CD4-positive, alpha-beta T cell (primary cell): ENCODE measurements around the gene VPS37C. TPM values are rescaled to one million over a fixed set of nuclear protein-coding genes. Genes with fewer than 3 reads are reported as not detected.
A peak's percentile ranks its signal among the peaks of the same experiment; 100 is the strongest.

ENCODE experiments used
- ATAC-seq: fragments of 200-7000 bp; cut with Tn5 transposase; one replicate; pipeline ENCODE4 v1.10.0; 2022; ENCODE audit warnings: mild to moderate bottlenecking; ENCODE audit not compliant: poor library complexity
- CTCF ChIA-PET: fragments of 350-600 bp; sonication (Branson Sonifier 250); formaldehyde crosslinking; loops from one replicate; lab custom pipeline; 2021; ENCODE audit warnings: antibody characterized with exemption, inconsistent platforms; lab: Charles Lee
- POLR2A ChIA-PET: fragments of 350-600 bp; sonication (Branson Sonifier 250); formaldehyde crosslinking; loops from one replicate; lab custom pipeline; 2021; ENCODE audit warnings: antibody characterized with exemption, inconsistent platforms; lab: Charles Lee
- DNase-seq, 14 experiments: peaks; one replicate each; pipeline ENCODE4 v3.0.0-alpha.2; 2013 to 2020; ENCODE audit warnings: mixed read lengths in 2 of 14
- H3K27ac ChIP-seq, 2 donors: one replicate each; pipeline versions ENCODE4 v1.5.1 to v1.7.0; 2013; ENCODE audit warnings: low read length in 2 of 2, low read depth in 1 of 2, mild to moderate bottlenecking in 1 of 2
- H3K27me3 ChIP-seq, 2 experiments: 1 replicate in 1 of 2; 2 replicates in 1 of 2; pipeline versions ENCODE4 v1.6.1 to v1.7.0; 2013; ENCODE audit warnings: low read length in 2 of 2, control low read depth in 1 of 2, mild to moderate bottlenecking in 1 of 2, moderate library complexity in 1 of 2; ENCODE audit not compliant: insufficient read depth in 2 of 2, control insufficient read depth in 1 of 2
- H3K36me3 ChIP-seq: one replicate; pipeline ENCODE4 v1.6.1; 2013; ENCODE audit warnings: low read length, control low read depth; ENCODE audit not compliant: insufficient read depth
- H3K4me1 ChIP-seq: one replicate; pipeline ENCODE4 v1.6.1; 2013; ENCODE audit warnings: low read length, control low read depth; ENCODE audit not compliant: insufficient read depth
- H3K4me3 ChIP-seq: one replicate; pipeline ENCODE4 v1.5.1; 2013; ENCODE audit warnings: mild to moderate bottlenecking, low read length, moderate library complexity
- H3K9me3 ChIP-seq, 2 experiments: 1 replicate in 1 of 2; 2 replicates in 1 of 2; pipeline versions ENCODE4 v1.6.1 to v1.7.0; 2013; ENCODE audit warnings: low read length in 2 of 2, mild to moderate bottlenecking in 2 of 2, control low read depth in 1 of 2, moderate library complexity in 1 of 2; ENCODE audit not compliant: control insufficient read depth in 1 of 2, insufficient read depth in 1 of 2
- H3K27ac Mint-ChIP-seq: one replicate; pipeline ENCODE4 v1.8.0; 2020; ENCODE audit warnings: mixed read lengths
- H3K27me3 Mint-ChIP-seq: one replicate; pipeline ENCODE4 v1.8.0; 2021; ENCODE audit warnings: mixed read lengths
- H3K36me3 Mint-ChIP-seq: one replicate; pipeline ENCODE4 v1.8.0; 2021; ENCODE audit warnings: low read depth, mixed read lengths
- H3K4me1 Mint-ChIP-seq: one replicate; pipeline ENCODE4 v1.8.0; 2021; ENCODE audit warnings: low read depth, mixed read lengths
- H3K4me3 Mint-ChIP-seq: one replicate; pipeline ENCODE4 v1.8.0; 2020; ENCODE audit warnings: mild to moderate bottlenecking, mixed read lengths
- H3K9me3 Mint-ChIP-seq: one replicate; pipeline ENCODE4 v1.8.0; 2020; ENCODE audit warnings: mixed read lengths
- intact Hi-C, 2 experiments: fragments of 100-400 bp; cut with DNase I in 1 of 2; cut with micrococcal nuclease in 1 of 2; formaldehyde crosslinking; loops; one replicate each; pipeline versions ENCODE4 v1.15.1 to v1.9.0; 2023 to 2025; cut with DNase I, micrococcal nuclease
- total RNA-seq, 174 experiments: library from RNA in 2 of 174; stranded (reverse) in 2 of 174; gene quantifications; one replicate each; pipeline ENCODE4 v1.2.3 and lab custom pipeline; 2021 to 2026
- TF ChIP-seq, protein P1 (sequence below): fragments of 200-600 bp; IDR thresholded peaks from one replicate; pipeline ENCODE4 v1.8.0; 2022; ENCODE audit warnings: antibody characterized with exemption, mild to moderate bottlenecking

The VPS37C gene
- total RNA-seq, 2 experiments from 2014 or later, result 1.8 to 2.0 TPM

DNA sequence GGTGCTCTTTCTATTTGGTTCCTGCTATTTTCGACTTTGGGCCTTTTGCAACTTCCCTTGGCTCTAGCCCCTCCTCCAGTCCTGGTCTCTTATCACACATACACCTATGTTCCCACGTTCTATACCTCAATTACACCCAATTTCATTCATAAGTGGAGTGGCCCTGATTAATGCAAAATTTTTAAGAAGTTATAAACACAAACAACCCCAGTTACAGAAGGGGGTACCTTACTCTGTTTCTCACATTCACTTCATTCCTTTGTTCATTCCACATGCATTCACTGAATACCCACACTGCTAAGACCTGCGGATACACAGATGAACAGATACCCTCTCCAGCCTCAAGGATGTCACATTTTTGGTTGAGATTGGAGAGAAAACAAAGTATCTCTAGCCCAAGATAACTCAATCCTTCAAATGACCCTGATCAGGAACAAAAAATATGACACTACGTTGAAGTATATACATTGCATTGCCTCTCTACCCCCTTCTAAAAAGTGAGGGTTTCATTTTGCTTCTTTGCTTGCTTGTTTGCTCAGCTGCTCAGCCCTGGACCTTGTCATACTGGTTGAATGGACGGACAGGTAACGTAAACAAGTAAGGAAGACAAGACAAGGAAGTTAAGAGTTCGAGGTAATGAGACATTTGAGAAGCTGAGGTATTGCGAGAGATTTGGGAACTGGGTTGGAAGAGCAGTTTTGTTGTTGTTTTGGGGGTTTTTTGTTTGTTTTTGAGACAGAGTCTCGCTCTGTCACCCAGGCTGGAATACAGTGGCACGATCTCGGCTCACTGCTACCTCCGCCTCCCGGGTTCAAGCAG is 3.6 kb upstream of the VPS37C start:
- H3K27ac ChIP-seq, result no peak overlapping the region
- ChIA-PET POLR2A (no interaction called here), CTCF (no interaction called here)
- no peak overlapping the region for H3K4me3 ChIP-seq
- H3K9me3 ChIP-seq, result no peaks in the 10 kb centered on the region
- TF ChIP-seq, protein P1, sequence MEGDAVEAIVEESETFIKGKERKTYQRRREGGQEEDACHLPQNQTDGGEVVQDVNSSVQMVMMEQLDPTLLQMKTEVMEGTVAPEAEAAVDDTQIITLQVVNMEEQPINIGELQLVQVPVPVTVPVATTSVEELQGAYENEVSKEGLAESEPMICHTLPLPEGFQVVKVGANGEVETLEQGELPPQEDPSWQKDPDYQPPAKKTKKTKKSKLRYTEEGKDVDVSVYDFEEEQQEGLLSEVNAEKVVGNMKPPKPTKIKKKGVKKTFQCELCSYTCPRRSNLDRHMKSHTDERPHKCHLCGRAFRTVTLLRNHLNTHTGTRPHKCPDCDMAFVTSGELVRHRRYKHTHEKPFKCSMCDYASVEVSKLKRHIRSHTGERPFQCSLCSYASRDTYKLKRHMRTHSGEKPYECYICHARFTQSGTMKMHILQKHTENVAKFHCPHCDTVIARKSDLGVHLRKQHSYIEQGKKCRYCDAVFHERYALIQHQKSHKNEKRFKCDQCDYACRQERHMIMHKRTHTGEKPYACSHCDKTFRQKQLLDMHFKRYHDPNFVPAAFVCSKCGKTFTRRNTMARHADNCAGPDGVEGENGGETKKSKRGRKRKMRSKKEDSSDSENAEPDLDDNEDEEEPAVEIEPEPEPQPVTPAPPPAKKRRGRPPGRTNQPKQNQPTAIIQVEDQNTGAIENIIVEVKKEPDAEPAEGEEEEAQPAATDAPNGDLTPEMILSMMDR, result no peak
- intact Hi-C loops, result no loop called here
- Mint-ChIP-seq H3K27me3 (no peaks in the 10 kb centered on the region), H3K9me3 (no peaks in the 10 kb centered on the region), H3K27ac (no peak overlapping the region), H3K36me3 (peaks cover 6% of the 10 kb centered on the region), H3K4me3 (peak overlapping the region; percentile 38), H3K4me1 (peaks cover 54% of the 10 kb centered on the region)
- no peaks in the 10 kb centered on the region for H3K36me3 ChIP-seq
- no peak for ATAC-seq
- peak in 1 of 14 experiments; percentile 4 for DNase-seq
- H3K4me1 ChIP-seq, result peaks cover 30% of the 10 kb centered on the region
- H3K27me3 ChIP-seq, result no peaks in the 10 kb centered on the region

DNA sequence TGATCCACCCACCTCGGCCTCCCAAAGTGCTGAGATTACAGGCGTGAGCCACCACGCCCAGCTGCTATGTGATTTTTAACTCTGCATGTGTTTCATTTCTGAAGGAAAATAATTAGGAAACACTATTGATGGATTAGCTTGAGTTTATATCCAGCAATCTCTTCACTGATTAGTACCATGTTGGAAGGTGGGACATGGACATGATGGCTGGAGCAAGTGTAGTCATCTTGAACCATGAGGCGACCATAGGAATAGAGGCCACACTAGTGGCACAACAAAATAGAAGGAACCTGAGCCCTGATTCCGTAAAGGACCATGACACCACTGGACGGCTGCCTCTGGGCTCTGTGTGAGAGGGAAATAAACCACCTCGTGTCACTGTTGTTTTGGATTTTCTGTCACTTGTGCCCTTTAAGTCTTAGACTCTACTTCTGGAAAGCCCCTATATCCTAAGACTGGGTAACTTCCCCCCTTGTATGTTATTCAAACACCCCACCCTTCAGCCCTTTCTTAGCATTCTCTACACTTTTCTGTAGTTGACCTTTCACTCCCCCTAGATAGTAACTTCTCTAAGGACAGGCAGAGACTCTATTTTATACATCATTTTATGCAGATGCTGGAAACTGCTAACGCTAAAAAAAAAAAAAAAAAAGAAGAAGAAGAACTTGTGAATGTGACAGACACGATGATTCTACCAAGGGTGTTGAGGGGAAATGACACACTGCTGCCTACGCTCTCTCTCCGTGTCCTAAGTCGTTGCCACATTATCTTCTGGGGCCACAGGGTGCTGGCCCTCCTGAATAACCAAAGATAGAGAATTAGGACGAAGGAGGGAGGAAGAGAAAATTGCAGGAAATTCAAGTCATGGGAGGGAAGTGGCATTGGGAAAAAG is 2.7 kb upstream of the VPS37C start:
- no peak for ATAC-seq

DNA sequence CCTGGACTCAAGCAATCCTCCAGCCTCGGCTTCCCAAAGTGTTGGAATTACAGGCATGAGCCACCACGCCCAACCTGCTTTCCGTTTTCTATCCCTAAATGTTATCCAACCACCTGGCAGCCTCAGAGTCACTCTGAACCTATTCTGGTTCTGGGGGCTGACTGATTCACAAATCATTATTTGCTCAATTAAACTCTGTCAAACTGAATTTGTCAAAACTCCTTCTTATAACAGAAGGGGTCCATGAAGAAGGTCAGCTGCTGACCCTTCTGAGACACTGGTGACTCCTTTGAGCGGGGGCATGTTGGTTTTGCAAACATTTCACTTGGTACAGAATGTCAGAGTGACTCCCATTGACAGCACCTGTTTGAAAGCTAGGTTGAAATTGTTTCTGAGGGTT is 1.8 kb upstream of the VPS37C start:
- DNase-seq, result peak in 1 of 14 experiments; percentile 8
- peaks cover 23% of the 10 kb centered on the region for H3K4me1 ChIP-seq
- Mint-ChIP-seq H3K27ac (peak overlapping the region; percentile 83), H3K4me3 (no peak overlapping the region), H3K36me3 (peaks cover 6% of the 10 kb centered on the region), H3K4me1 (peaks cover 61% of the 10 kb centered on the region), H3K27me3 (no peaks in the 10 kb centered on the region), H3K9me3 (no peaks in the 10 kb centered on the region)
- POLR2A ChIA-PET, result no interaction called here
- TF ChIP-seq, protein P1, result no peak
- no peak for ATAC-seq
- no peaks in the 10 kb centered on the region for H3K9me3 ChIP-seq
- CTCF ChIA-PET, result no interaction called here
- no peak overlapping the region for H3K4me3 ChIP-seq
- H3K36me3 ChIP-seq, result no peaks in the 10 kb centered on the region
- H3K27me3 ChIP-seq, result no peaks in the 10 kb centered on the region
- intact Hi-C loops, result no loop called here
- peak overlapping the region in 1 of 2 donors; percentile 36 for H3K27ac ChIP-seq

More for the DNA sequence above, 2.7 kb upstream of the VPS37C start:
- peak overlapping the region; percentile 12 for H3K27ac Mint-ChIP-seq
- Histone ChIP-seq H3K9me3 (no peaks in the 10 kb centered on the region), H3K4me3 (no peak overlapping the region), H3K27me3 (no peaks in the 10 kb centered on the region), H3K4me1 (peaks cover 30% of the 10 kb centered on the region), H3K36me3 (no peaks in the 10 kb centered on the region), H3K27ac (peak overlapping the region in 1 of 2 donors; percentile 62)
- POLR2A ChIA-PET, result no interaction called here
- no peaks in the 10 kb centered on the region for H3K9me3 Mint-ChIP-seq
- H3K4me3 Mint-ChIP-seq, result peak overlapping the region; percentile 5
- H3K4me1 Mint-ChIP-seq, result peaks cover 57% of the 10 kb centered on the region
- peaks cover 6% of the 10 kb centered on the region for H3K36me3 Mint-ChIP-seq
- TF ChIP-seq, protein P1, result no peak
- DNase-seq, result peak in 3 of 14 experiments; percentile 15 to 72 (median 59)
- H3K27me3 Mint-ChIP-seq, result no peaks in the 10 kb centered on the region
- intact Hi-C loops, result no loop called here
- CTCF ChIA-PET, result no interaction called here
